Measurements from ENCODE around the gene ADGRG6.

ADGRG6 gene

DNA sequence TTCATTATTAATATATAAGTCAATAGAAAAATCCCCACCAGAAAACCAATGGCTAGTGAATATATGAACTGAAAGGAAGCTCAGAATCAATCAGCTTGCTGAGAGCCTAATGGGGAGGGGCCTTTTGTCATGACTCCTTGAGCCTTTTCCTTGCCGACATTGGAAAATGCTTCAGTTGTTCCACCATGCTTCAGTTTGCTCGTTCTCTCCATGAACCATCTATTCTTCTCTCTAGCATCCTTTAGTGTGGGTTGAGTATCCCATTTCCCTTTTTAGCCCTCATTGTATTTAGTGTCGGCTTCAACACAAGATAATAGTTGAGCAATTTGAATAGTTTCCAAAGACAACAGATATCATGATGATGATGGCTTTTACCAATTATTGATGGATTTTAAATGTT lies 139.9 kb downstream of the ADGRG6 start:
- no peak for FAIRE-seq
- TF ChIP-seq, protein P1, sequence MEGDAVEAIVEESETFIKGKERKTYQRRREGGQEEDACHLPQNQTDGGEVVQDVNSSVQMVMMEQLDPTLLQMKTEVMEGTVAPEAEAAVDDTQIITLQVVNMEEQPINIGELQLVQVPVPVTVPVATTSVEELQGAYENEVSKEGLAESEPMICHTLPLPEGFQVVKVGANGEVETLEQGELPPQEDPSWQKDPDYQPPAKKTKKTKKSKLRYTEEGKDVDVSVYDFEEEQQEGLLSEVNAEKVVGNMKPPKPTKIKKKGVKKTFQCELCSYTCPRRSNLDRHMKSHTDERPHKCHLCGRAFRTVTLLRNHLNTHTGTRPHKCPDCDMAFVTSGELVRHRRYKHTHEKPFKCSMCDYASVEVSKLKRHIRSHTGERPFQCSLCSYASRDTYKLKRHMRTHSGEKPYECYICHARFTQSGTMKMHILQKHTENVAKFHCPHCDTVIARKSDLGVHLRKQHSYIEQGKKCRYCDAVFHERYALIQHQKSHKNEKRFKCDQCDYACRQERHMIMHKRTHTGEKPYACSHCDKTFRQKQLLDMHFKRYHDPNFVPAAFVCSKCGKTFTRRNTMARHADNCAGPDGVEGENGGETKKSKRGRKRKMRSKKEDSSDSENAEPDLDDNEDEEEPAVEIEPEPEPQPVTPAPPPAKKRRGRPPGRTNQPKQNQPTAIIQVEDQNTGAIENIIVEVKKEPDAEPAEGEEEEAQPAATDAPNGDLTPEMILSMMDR (IDR thresholded peaks at IDR 0.05; ENCODE audit: insufficient read depth, missing control alignments), result no peak

DNA sequence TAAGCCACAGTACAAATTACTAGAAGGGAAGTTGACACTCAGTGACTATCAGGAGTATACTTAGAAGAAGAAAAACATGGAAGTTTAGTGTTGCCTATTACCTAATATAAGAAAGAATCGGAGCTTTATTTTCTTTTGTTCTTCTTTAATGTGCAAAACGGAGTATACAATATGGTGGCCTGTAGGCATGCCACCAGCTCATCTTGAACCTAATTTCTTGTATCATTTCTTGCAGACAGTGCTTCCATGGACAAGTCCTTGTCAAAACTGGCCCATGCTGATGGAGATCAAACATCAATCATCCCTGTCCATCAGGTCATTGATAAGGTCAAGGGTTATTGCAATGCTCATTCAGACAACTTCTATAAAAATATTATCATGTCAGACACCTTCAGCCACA lies 141.3 kb downstream of the ADGRG6 start:
- DNase-seq (ENCODE audit: insufficient read length, low spot score), result no peak
- TF ChIP-seq, protein P1 (IDR thresholded peaks at IDR 0.05; ENCODE audit: insufficient read depth, missing control alignments), result no peak
- no peak for FAIRE-seq

More for the DNA sequence above, 139.9 kb downstream of the ADGRG6 start:
- no peak for DNase-seq (ENCODE audit: insufficient read length, low spot score)

DNA sequence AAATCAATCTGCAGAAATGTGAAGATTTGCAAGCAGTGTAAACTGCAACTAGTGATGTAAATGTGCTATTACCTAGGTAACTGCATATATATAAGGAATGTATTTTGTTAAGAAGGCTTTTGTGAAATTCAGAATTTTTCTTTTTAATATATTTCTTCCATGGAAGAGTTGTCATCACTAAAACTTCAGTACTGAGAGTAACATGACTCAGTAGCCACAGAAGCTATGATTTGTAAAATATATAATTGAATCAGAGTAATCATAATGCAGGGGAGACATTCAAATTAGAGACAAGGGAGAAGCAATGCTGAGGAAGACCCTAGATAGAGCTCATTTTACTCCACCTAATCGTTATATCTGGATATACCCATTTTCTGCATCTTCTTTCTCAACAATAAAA lies 141.7 kb downstream of the ADGRG6 start:
- DNase-seq (ENCODE audit: insufficient read length, low spot score) (no peak), FAIRE-seq (no peak)

DNA sequence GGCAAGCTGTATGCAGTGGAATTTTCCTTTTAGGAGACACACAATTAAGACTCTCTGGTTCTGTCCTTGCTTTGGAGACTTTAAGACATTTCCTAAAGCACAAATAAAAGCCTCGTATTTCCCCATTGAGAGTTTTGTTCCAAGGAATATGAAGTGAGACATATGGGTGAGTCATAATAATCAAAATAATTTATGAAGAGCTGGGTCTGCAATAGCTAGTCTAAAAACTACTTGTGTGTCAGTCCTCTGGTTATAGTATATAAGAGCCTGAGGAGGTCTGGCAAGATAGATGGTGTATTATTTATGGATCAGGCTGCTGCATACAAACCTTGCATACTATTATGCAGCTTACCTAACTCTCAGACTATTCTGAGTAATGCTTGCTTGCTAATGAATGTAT lies 142.6 kb downstream of the ADGRG6 start:
- DNase-seq (ENCODE audit: insufficient read length, low spot score) (no peak), FAIRE-seq (no peak)
- TF ChIP-seq, protein P1 (IDR thresholded peaks at IDR 0.05; ENCODE audit: insufficient read depth, missing control alignments), result no peak

More for the DNA sequence above, 141.7 kb downstream of the ADGRG6 start:
- TF ChIP-seq, protein P1 (IDR thresholded peaks at IDR 0.05; ENCODE audit: insufficient read depth, missing control alignments), result no peak

DNA sequence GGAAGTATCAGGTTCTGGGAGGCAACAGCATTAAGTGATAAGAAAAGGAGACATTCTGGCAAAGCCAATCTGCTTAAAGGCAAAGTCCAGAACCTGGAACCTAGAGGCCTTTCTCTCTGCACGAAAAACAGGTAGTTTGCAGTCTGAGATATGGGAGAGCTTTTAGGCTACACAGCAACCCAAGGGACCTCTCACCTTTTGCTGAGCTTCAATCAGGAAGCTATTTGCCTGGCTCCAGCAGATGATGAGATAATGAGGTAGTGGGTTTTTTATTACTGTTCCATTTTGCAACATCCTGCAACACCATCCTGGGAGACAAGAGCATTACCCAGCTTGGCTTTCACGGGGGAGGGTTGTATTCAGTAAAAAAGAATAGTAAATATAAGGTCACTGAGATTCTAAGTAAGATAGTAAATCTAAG lies 143.1 kb downstream of the ADGRG6 start:
- no peak for DNase-seq (ENCODE audit: insufficient read length, low spot score)
- TF ChIP-seq, protein P1 (IDR thresholded peaks at IDR 0.05; ENCODE audit: insufficient read depth, missing control alignments), result no peak
- FAIRE-seq, result no peak

DNA sequence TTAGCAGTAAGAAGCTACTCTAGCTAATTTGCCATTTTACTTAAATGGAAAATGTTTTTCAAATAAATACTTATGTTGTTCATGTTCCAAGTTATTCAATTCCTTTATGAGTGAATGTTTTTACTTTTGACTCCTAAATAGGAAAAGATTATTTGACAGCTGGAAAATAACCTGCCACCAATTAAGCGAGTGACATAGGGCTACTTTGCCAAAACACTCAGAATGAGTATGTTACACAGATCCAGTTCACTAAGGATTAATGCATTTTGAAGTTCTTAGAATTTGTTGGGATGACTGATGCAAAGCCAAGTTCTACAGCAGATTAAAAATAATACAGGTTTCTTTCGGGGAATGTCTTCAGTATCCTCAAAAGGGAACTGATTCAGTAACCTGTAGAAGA lies 144.4 kb downstream of the ADGRG6 start:
- no peak for DNase-seq (ENCODE audit: insufficient read length, low spot score)
- no peak for FAIRE-seq
- TF ChIP-seq, protein P1 (IDR thresholded peaks at IDR 0.05; ENCODE audit: insufficient read depth, missing control alignments), result no peak

DNA sequence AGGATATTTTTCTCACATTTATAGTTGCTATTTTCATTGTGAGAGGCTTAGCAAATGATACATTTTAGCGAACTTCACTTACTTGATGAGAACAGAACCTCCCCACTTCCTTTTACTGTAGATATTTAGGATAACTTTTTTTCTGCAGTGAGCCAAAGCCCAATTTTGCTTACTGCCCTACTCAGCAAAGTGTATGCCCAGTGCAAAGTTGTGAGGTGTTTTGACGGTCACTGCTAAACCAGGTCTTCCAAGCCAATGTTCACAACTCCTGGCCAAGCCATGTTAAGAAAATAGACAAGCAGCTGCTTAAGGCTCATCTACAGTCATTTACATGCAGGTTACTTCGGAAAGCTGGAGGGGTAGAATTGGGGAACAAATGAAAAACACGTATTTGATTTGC lies 144.8 kb downstream of the ADGRG6 start:
- TF ChIP-seq, protein P1 (IDR thresholded peaks at IDR 0.05; ENCODE audit: insufficient read depth, missing control alignments), result no peak
- DNase-seq (ENCODE audit: insufficient read length, low spot score) (no peak), FAIRE-seq (no peak)

Measured in D721Med (cell line).